Esophagus muscularis mucosa (tissue), 4 donors: ENCODE data around the gene KIAA0513.

Experiments used
- CTCF ChIP-seq, 3 experiments: fragments of 200-600 bp in 2 of 3; fragments of 450-650 bp in 1 of 3; sonication (generic) in 2 of 3; IDR thresholded peaks; one replicate each; pipeline ENCODE4 v1.5.1; 2017 to 2019; ENCODE audit warnings: antibody characterized with exemption in 3 of 3, mild to moderate bottlenecking in 2 of 3, moderate library complexity in 1 of 3
- EP300 ChIP-seq: sonication (generic); formaldehyde crosslinking; IDR thresholded peaks from one replicate; pipeline ENCODE4 v1.6.1; 2017; ENCODE audit warnings: antibody characterized with exemption
- POLR2A ChIP-seq: fragments of 450-650 bp; IDR thresholded peaks from one replicate; pipeline ENCODE4 v1.6.1; 2017; ENCODE audit warnings: antibody characterized with exemption, moderate library complexity, mild to moderate bottlenecking, low read depth
- POLR2AphosphoS5 ChIP-seq, 2 donors: sonication (generic); formaldehyde crosslinking; IDR thresholded peaks; one replicate each; pipeline ENCODE4 v1.6.1; 2017; ENCODE audit warnings: antibody characterized with exemption in 2 of 2

- TF ChIP-seq POLR2A (no peak), CTCF (IDR thresholded peaks at IDR 0.05) (no peak), POLR2AphosphoS5 (IDR thresholded peaks at IDR 0.05) (no peak), EP300 (no peak)
Observed at GRCh38 chr16:85033171-85033570, 5.6 kb downstream of the KIAA0513 start.
